ENCODE measurements around the gene GMPPA. TPM values are rescaled to one million over a fixed set of nuclear protein-coding genes. Genes with fewer than 3 reads are reported as not detected.

GMPPA gene
- total RNA-seq, 2 donors from 2014 or later = 21.6 to 23.3 TPM

DNA sequence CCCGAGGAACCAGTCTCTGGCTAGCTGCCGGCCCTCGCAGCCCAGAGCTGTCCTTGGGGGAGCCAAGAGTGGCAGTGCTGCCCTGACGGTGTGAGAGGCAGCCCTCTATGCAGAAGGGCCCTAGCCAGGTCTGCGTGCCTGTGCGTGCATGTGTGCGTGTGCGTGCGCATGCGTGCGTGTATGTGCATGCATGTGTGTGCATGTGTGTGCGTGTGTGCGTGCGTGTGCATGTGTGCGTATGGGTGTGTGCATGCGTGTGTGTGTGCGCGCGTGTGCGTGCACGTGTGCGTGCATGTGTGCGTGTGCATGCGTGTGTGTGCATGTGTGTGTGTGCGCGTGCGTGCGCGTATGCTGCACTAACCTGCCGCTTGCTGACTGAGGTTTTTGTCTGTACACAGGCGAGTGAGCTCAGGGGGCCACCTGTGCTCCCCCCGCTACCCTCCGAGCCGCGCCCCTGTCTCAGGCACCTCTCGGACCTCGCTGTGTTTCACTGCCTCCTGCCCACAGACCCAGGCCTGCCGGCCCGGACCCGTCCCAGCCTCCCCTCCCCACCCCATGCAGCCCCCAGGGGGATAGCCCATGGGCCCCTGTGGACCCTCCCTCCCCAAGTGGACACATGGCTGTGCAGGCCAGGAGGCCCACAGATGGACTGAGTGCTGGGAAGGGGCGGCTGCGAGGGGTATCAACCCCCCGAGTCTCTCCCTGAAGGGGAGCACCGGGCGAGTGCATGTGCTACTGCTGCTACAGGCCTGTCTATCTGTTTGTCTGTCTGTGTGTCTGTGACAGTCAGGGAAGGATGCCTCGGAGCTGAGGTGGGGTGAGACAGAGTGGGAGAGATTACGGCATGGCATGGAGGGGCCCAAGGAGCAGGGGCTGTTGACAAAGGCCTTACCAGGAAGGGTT lies 32.8 kb upstream of the GMPPA start:
- peaks cover 51% of the 10 kb centered on the region for H3K36me3 ChIP-seq
- TF ChIP-seq, protein P1, sequence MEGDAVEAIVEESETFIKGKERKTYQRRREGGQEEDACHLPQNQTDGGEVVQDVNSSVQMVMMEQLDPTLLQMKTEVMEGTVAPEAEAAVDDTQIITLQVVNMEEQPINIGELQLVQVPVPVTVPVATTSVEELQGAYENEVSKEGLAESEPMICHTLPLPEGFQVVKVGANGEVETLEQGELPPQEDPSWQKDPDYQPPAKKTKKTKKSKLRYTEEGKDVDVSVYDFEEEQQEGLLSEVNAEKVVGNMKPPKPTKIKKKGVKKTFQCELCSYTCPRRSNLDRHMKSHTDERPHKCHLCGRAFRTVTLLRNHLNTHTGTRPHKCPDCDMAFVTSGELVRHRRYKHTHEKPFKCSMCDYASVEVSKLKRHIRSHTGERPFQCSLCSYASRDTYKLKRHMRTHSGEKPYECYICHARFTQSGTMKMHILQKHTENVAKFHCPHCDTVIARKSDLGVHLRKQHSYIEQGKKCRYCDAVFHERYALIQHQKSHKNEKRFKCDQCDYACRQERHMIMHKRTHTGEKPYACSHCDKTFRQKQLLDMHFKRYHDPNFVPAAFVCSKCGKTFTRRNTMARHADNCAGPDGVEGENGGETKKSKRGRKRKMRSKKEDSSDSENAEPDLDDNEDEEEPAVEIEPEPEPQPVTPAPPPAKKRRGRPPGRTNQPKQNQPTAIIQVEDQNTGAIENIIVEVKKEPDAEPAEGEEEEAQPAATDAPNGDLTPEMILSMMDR (IDR thresholded peaks at IDR 0.05) = no peak
- peaks cover 0 to 76% of the 10 kb centered on the region in 2 donors for H3K4me1 ChIP-seq
- DNase-seq (ENCODE audit: low spot score) = no peak
- peak overlapping the region; percentile 49 to 56 for H3K27ac ChIP-seq
- H3K9me3 ChIP-seq = no peaks in the 10 kb centered on the region
- no peaks in the 10 kb centered on the region for H3K27me3 ChIP-seq
- no peak overlapping the region for H3K4me3 ChIP-seq

DNA sequence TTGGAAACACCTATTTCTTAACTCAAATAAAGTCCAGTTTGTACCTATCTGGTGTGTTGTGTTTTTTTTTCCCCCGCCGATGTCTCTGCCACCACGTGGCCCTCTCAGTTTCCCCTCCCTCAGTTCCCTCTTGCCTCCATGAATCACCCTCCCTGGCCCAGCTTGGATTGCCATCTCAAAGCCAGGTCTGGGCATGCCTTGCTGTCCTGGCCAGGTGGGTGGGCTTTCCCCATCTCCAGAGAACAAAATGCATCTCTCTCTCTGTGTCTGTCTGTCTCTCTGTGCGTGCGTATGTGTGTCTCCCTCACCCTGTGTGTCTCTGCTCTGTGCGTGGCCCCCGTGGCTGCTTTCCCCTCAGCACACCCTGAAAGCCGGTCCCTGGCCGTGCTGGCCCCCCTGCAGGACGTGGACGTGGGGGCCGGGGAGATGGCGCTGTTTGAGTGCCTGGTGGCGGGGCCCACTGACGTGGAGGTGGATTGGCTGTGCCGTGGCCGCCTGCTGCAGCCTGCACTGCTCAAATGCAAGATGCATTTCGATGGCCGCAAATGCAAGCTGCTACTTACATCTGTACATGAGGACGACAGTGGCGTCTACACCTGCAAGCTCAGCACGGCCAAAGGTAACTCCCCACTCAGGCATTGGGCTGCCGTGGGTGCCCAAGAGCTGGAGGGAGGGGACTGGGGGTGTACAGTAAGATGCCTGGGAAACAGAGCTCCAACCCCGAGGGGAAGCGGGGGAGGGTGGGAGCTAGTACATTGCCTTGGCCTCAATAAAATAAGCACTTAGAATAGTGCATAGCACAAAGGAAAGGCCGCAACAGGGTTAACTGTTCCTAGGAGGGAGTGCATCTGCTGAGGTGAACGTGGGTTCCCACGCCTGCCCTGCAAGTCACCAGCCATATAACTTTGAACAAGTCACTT lies 31.6 kb upstream of the GMPPA start:
- Histone ChIP-seq H3K9me3 (no peaks in the 10 kb centered on the region), H3K36me3 (peaks cover 55% of the 10 kb centered on the region), H3K27ac (peak overlapping the region; percentile 35 to 79), H3K4me1 (peaks cover 0 to 77% of the 10 kb centered on the region in 2 donors), H3K4me3 (no peak overlapping the region), H3K27me3 (no peaks in the 10 kb centered on the region)
- TF ChIP-seq, protein P1 (IDR thresholded peaks at IDR 0.05) = no peak
- DNase-seq (ENCODE audit: low spot score) = no peak

DNA sequence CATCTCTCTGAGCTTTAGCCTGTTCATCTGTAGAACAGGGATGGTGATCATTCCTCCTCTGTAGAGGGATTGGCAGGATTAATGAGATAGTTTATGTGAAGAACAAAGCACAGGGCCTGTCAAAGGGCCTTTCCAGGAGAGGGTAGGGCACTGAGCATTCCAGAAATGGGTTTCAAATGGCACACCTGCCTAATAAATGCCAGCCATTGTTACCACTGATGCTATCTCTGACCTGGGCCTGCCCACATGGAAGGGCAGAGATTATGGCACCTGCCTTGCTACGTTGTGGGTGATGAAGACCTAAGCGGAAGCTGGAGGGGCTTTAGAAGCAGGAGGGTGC lies 31.0 kb upstream of the GMPPA start:
- peak overlapping the region; percentile 70 to 79 for H3K27ac ChIP-seq

DNA sequence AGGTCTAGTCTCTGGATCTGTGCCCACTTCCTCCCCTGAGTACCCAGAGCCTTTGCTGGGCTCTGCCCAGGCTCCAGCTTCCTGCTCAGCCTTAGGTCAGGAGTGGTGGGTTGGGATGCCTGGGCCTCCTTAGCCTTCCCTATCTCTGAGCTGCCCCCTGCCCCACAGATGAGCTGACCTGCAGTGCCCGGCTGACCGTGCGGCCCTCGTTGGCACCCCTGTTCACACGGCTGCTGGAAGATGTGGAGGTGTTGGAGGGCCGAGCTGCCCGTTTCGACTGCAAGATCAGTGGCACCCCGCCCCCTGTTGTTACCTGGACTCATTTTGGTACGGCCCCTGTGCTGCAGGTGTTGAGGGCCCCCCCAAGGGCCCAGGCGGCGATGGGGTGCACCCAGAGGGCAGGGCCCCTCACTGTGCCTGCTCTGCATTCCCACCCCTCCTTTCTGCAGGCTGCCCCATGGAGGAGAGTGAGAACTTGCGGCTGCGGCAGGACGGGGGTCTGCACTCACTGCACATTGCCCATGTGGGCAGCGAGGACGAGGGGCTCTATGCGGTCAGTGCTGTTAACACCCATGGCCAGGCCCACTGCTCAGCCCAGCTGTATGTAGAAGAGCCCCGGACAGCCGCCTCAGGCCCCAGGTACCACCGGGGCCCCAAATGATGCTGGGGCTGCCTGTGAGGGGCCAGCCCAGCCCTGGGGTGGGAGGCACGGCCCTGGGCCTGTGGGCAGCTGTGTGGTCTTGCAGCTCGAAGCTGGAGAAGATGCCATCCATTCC lies 30.1 kb upstream of the GMPPA start:
- Histone ChIP-seq H3K4me3 (no peak overlapping the region), H3K36me3 (peaks cover 60% of the 10 kb centered on the region), H3K27me3 (no peaks in the 10 kb centered on the region), H3K4me1 (peaks cover 0 to 80% of the 10 kb centered on the region in 2 donors), H3K9me3 (no peaks in the 10 kb centered on the region), H3K27ac (peak overlapping the region; percentile 70 to 79)
- DNase-seq (ENCODE audit: low spot score) = no peak
- TF ChIP-seq, protein P1 (IDR thresholded peaks at IDR 0.05) = no peak

More for the DNA sequence above, 31.0 kb upstream of the GMPPA start:
- no peak for DNase-seq (ENCODE audit: low spot score)
- TF ChIP-seq, protein P1 (IDR thresholded peaks at IDR 0.05) = no peak
- Histone ChIP-seq H3K36me3 (peaks cover 55% of the 10 kb centered on the region), H3K4me3 (no peak overlapping the region), H3K27me3 (no peaks in the 10 kb centered on the region), H3K9me3 (no peaks in the 10 kb centered on the region), H3K4me1 (peaks cover 0 to 80% of the 10 kb centered on the region in 2 donors)

DNA sequence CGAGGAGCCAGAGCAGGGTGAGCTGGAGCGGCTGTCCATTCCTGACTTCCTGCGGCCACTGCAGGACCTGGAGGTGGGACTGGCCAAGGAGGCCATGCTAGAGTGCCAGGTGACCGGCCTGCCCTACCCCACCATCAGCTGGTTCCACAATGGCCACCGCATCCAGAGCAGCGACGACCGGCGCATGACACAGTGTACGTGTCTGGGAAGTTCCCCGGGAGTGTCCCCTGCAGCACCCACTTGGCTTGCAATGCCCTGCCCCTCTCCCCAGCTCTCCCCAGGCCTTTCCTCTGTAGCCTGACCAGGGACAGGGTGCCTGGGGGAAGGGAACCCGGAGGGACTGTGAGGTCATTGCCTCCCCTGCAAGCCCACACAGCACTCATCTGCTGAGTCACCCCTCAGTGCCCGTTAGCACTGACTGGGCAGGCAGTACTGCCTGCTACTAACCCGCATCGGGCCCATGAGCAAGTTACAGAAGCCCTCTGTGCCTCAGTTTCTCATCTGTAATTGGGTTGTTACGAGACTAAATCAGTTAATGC lies 29.4 kb upstream of the GMPPA start:
- Histone ChIP-seq H3K27me3 (no peaks in the 10 kb centered on the region), H3K9me3 (no peaks in the 10 kb centered on the region), H3K4me3 (no peak overlapping the region), H3K27ac (peak overlapping the region; percentile 70 to 79), H3K4me1 (peaks cover 0 to 76% of the 10 kb centered on the region in 2 donors), H3K36me3 (peaks cover 64% of the 10 kb centered on the region)
- TF ChIP-seq, protein P1 (IDR thresholded peaks at IDR 0.05) = no peak
- no peak for DNase-seq (ENCODE audit: low spot score)

Data from right atrium auricular region (tissue), 2 donors.